Right kidney (tissue), 1 donor: ENCODE data around the gene MBNL2.
"Not testable (repeated sequence)": the region's sequence is repeated elsewhere in the genome, so short reads cannot be mapped to it uniquely, and the experiment has no call there.

Source experiments
- DNase-seq: peaks from one replicate; pipeline ENCODE4 v3.0.0-alpha.2; 2016

MBNL2 gene

GRCh38 chr13:97348569-97349100 is 126.5 kb downstream of the MBNL2 start:
- no peak for DNase-seq

GRCh38 chr13:97352012-97352411 is 129.9 kb downstream of the MBNL2 start:
- DNase-seq, result not testable (repeated sequence)

- DNase-seq, result no peak
Observed at GRCh38 chr13:97352815-97353214, 130.7 kb downstream of the MBNL2 start.

- DNase-seq, result no peak
Observed at GRCh38 chr13:97353927-97354675, 132.0 kb downstream of the MBNL2 start.

GRCh38 chr13:97354808-97355207 is 132.7 kb downstream of the MBNL2 start:
- no peak for DNase-seq

- no peak for DNase-seq
Observed at GRCh38 chr13:97356592-97356991, 134.5 kb downstream of the MBNL2 start.

- peak; percentile 41 for DNase-seq
Observed at GRCh38 chr13:97359181-97360057, 137.3 kb downstream of the MBNL2 start.

GRCh38 chr13:97360610-97361009 is 138.5 kb downstream of the MBNL2 start:
- no peak for DNase-seq

GRCh38 chr13:97364031-97364430 is 141.9 kb downstream of the MBNL2 start:
- DNase-seq, result no peak

DNA sequence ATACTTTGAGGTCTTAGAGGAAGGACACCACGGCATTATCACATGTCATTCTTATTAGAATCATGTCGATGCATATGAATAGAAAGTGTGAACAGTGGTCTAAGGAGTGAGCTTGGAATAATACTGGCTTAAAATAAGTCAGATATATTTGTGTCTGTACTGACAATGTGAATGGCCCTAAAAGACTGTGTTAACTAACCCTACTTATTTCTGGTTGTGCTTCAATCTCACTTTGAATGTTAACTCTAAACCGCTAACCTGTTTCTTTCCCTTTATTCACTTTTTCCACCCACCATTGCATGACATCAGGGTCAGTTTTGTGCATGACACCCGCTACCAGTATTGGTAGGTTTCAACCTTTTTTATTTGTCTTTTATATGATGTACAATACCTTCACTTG is 142.7 kb downstream of the MBNL2 start:
- no peak for DNase-seq

- no peak for DNase-seq
Observed at GRCh38 chr13:97366172-97366688, 144.1 kb downstream of the MBNL2 start.

GRCh38 chr13:97367016-97367822 is 145.1 kb downstream of the MBNL2 start:
- DNase-seq, result peak; percentile 50

GRCh38 chr13:97369261-97369893 is 147.2 kb downstream of the MBNL2 start:
- no peak for DNase-seq

- DNase-seq, result no peak
Observed at GRCh38 chr13:97371486-97372109, 149.5 kb downstream of the MBNL2 start.

DNA sequence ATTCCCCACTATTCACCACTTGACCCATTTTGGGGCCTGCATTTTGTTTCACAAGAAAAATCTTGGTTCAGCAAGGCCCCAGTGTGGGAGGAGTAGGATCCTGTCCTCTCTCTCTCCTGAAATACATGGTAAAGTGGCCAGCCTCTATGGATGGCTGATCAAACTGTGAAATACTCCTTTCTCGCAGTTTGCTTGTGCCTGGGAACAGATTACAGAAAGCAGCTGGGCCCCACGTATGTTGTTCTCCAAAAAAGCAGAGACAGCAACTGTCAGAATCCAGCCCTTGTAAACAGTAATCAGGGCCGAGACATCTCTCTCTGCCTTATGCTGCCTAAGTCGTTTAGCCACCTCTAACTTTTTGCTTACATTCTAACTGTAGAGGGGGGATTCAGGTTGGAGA is 150.8 kb downstream of the MBNL2 start:
- peak; percentile 33 for DNase-seq

- DNase-seq, result no peak
Observed at GRCh38 chr13:97373787-97374186, 151.7 kb downstream of the MBNL2 start.

DNA sequence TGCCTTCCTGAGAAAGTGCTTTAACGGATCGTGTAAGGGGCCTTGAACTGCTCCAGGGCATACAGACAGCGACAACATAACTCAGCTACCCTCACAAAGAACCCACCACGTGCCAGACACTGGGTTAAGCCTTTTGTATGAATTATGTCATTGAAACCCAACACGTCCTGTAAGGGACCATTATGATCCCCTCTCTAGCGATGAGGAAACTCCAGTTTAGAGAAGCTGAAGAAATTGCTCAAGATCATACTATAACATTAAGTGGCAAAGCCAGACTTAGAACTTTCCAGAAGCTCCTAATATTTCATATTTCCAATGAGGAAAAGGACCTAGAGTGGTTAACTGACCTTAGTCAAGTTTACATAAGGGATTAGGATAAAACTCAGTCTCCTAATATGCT is 154.8 kb downstream of the MBNL2 start:
- DNase-seq, result no peak

DNA sequence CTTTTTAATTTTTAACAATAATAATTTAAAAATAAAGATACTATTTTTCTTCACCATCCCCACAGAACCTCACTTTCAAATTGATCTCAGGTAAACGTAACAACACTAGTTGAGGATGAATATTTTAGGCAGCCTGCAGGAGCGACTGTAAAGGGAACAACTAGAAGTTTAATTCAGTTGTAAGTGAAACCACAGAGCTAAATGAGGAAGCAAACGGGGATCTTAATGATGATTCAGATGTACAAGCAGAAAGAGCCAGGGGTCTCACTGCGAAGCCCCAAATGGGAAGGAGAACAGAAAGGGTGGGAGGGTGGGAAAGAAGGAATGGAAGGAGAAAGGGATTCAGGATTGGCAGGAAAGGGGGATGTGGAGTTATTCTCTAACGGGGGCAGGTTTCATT is 157.3 kb downstream of the MBNL2 start:
- DNase-seq, result no peak

DNA sequence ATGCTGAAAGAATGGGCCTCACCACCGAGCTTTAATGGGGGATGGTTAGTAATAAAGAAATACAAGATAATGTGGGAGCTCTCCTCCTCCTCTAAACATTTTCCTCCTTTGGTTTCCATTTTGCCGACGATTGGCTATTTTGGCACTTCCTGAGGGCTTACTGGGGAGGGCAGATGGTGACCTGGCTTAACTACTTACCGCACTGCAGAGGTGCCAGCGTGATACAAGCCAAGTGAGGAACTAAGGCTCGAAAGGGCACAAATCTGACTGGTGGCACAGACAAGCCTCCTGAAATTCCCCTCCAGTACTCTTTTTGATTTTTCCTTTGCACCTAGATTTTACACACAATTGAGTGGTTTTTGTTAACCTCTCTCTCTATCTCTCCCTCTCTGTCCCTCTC is 158.6 kb downstream of the MBNL2 start:
- no peak for DNase-seq

- DNase-seq, result no peak
Observed at GRCh38 chr13:97381189-97381588, 159.1 kb downstream of the MBNL2 start.

GRCh38 chr13:97382276-97382675 is 160.1 kb downstream of the MBNL2 start:
- DNase-seq, result no peak
